Measurements from ENCODE around the gene ZNF862.

The ZNF862 gene

GRCh38 chr7:149850716-149851115 is 12.5 kb downstream of the ZNF862 start:
- DNase-seq (ENCODE audit: low read depth) = no peak
- H3K4me3 ChIP-seq (ENCODE audit: low read length) = no peak overlapping the region
- no peak for TF ChIP-seq CTCF (IDR thresholded peaks at IDR 0.05; ENCODE audit: insufficient read depth, low read depth, low read length, missing control alignments)

GRCh38 chr7:149851449-149851848 is 13.3 kb downstream of the ZNF862 start:
- no peak for DNase-seq (ENCODE audit: low read depth)
- no peak for TF ChIP-seq CTCF (IDR thresholded peaks at IDR 0.05; ENCODE audit: insufficient read depth, low read depth, low read length, missing control alignments)

GRCh38 chr7:149853157-149853556 is 15.0 kb downstream of the ZNF862 start:
- no peak for DNase-seq (ENCODE audit: low read depth)
- TF ChIP-seq CTCF (IDR thresholded peaks at IDR 0.05; ENCODE audit: insufficient read depth, low read depth, low read length, missing control alignments) = no peak
- H3K4me3 ChIP-seq (ENCODE audit: low read length) = no peak overlapping the region

More at GRCh38 chr7:149851449-149851848, 13.3 kb downstream of the ZNF862 start:
- H3K4me3 ChIP-seq (ENCODE audit: low read length) = no peak overlapping the region

- no peak for TF ChIP-seq CTCF (IDR thresholded peaks at IDR 0.05; ENCODE audit: insufficient read depth, low read depth, low read length, missing control alignments)
- peak; percentile 58 for DNase-seq (ENCODE audit: low read depth)
- no peak overlapping the region for H3K4me3 ChIP-seq (ENCODE audit: low read length)
Measured at GRCh38 chr7:149854611-149855360, 16.6 kb downstream of the ZNF862 start.

DNA sequence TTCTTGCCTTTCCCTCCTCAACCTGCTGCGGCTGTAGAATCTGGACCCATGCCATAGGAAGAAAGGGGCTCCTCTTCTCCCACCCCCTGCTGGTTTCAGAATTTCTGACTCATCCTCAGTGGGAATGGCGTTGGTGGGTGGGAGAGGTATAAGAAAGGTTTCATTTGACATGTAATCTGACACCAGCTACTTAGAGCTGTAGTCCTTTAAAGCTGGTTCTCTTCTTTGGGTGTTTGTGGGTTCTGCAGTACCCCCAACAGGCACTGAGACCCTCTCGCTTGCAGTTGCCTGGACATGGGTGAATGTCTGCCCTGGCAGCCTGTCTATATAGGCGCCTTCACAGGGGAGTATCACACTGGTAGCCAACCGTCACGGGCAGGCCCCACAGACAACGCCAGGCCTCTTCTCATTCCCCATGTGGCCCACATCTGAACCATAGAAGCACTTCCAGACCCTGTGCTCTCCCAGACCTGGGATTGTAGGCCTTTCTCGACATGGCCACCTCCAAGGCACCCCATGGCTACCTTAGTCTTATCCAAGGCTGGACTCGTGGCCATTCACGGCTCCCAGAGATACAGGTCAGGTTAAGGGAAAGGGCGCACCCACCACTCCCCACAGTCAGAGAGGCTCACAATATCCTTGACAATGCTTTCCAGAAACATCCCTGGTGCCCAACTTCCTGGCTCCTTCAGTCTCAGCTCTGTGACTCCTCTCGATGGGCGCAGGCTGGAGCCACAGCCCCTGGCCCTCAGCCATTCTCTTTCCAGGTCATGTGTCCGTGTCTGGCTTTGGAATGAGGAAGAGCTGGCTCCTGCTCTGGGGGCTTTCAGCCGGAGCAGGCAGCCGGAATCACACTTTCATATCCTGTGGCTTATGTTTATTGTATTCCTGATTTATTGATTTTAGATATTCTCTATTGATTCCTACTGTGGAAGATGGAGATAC is 17.5 kb downstream of the ZNF862 start:
- no peak overlapping the region for H3K4me3 ChIP-seq (ENCODE audit: low read length)
- DNase-seq (ENCODE audit: low read depth) = peak; percentile 39
- no peak for TF ChIP-seq CTCF (IDR thresholded peaks at IDR 0.05; ENCODE audit: insufficient read depth, low read depth, low read length, missing control alignments)

DNA sequence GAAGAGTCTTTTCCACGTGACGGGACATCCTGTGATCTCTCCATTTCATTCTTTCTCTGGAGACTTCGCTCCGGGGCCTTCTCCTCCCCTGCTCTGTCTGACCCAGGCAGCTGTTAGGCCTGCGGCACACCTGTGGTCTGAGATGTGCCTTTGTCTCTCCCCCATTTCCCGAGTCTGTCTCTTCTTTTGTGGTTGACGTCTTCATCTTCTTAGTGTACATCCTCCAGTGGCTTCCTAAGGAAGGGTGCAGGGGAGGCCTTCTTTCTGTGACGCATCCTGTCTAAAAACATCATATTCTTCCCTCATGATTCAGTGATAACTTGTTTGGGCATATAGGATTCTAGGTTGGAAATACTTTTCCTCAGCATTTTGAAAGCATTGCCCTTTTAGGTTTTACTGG is 18.4 kb downstream of the ZNF862 start:
- no peak for TF ChIP-seq CTCF (IDR thresholded peaks at IDR 0.05; ENCODE audit: insufficient read depth, low read depth, low read length, missing control alignments)

More for the DNA sequence above, 18.4 kb downstream of the ZNF862 start:
- no peak overlapping the region for H3K4me3 ChIP-seq (ENCODE audit: low read length)
- peak; percentile 37 for DNase-seq (ENCODE audit: low read depth)
